ENCODE measurements around the gene NAA25.

Gene NAA25

DNA sequence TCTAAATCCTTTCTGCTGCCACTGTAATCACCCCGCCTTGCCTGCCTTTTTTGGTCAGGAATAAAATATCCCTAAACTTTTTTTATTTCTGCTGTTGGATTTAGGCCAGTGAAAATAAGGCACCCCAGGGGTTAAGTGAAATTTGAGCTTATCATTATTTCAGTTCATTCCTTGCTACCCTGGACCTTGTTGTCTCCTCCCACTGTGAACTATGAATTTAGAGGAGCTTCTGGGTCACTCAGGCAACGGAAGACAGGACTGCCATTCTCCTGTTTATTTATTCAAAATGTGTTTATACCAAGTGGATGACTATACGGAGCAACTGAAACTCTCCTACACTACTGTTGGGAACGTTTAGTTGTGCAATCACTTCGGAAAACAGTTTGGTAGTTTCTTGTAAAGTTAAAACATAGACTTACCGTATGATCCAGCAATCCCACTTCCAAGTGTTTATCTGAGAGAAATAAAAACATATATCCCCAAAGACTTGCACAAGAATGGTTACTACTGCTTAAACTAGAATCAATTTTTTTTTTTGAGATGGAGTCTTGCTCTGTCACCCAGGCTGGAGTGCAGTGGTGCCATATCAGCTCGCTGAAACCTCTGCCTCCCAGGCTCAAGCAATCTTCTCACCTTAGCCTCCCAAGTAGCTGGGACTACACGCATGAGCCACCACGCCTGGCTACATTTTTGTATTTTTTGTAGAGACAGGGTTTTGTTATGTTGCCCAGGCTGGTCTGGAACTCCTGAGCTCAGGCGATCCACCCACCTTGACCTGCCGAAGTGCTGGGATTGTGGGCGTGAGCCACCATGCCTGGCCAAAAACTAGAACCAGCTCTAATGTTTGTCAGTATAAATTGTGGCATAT, 14.5 kb upstream of the NAA25 start:
- H3K4me3 ChIP-seq (ENCODE audit: low read depth, low read length), result no peak overlapping the region
- H3K9me3 ChIP-seq, result no peaks in the 10 kb centered on the region
- no peak for DNase-seq
- H3K27me3 ChIP-seq, result no peaks in the 10 kb centered on the region
- TF ChIP-seq, protein P1, sequence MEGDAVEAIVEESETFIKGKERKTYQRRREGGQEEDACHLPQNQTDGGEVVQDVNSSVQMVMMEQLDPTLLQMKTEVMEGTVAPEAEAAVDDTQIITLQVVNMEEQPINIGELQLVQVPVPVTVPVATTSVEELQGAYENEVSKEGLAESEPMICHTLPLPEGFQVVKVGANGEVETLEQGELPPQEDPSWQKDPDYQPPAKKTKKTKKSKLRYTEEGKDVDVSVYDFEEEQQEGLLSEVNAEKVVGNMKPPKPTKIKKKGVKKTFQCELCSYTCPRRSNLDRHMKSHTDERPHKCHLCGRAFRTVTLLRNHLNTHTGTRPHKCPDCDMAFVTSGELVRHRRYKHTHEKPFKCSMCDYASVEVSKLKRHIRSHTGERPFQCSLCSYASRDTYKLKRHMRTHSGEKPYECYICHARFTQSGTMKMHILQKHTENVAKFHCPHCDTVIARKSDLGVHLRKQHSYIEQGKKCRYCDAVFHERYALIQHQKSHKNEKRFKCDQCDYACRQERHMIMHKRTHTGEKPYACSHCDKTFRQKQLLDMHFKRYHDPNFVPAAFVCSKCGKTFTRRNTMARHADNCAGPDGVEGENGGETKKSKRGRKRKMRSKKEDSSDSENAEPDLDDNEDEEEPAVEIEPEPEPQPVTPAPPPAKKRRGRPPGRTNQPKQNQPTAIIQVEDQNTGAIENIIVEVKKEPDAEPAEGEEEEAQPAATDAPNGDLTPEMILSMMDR (IDR thresholded peaks at IDR 0.05; ENCODE audit: low read depth, low read length), result no peak
- H3K36me3 ChIP-seq, result no peaks in the 10 kb centered on the region
- no peaks in the 10 kb centered on the region; the same call in 1 of the 2 replicates for H3K4me1 ChIP-seq

DNA sequence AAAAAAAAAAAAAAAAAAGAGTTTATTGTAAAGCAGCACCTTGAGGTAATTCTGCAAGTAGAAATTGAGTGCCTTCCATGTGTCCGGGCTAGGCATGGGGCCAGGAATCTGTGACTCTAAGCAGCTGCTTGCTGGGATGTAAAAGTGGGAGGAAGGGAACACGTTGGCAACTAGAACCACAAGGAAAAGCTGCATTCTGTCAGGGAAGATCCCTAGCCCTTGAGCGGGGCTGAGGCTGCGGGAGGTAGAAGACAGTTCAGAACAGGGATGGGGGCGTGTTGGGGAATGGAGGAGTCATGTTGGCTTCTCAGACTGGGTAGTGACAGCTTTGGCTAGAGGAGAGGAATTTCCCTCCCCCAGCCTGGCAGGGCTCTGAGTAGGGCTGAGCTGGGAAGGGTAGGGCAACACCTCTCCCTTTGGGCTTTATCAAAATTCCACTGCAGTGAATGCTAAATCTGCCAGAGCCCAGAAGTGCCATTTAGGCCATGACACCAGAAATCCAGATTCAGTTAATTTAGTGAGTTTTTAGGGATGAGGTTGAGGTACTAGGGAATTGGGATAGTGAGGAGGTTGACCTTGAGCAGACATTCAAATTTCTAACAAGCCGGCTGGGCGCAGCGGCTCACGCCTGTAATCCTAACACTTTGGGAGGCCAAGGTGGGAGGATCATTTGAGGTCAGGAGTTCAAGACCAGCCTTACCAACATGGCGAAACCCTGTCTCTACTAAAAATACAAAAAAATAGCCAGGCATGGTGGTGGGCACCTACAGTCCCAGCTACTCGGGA, 13.4 kb upstream of the NAA25 start:
- H3K4me1 ChIP-seq, result peaks cover 2% of the 10 kb centered on the region; the same call in 1 of the 2 replicates
- DNase-seq, result no peak

DNA sequence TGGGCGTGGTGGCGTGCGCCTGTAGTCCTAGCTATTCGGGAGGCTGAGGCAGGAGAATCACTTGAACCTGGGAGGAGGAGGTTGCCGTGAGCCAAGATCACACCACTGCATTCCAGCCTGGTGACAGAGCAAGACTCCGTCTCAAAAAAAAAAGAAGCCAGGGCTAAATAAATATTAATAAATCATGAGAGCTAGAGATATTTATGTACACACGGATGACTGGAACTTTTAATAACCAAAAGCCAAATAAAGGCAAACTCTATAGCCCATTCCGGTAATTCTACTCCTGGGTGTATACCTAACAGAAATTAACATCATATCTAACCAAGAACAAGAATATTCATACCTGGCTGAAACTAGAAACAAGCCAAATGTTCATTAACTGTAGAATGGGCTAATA, 9.1 kb upstream of the NAA25 start:
- Histone ChIP-seq H3K4me3 (ENCODE audit: low read depth, low read length) (no peak overlapping the region), H3K9me3 (no peaks in the 10 kb centered on the region), H3K27me3 (no peaks in the 10 kb centered on the region), H3K36me3 (no peaks in the 10 kb centered on the region), H3K4me1 (peaks cover 4% of the 10 kb centered on the region; the same call in 1 of the 2 replicates)
- TF ChIP-seq, protein P1 (IDR thresholded peaks at IDR 0.05; ENCODE audit: low read depth, low read length), result no peak
- DNase-seq, result no peak

More for the DNA sequence above, 13.4 kb upstream of the NAA25 start:
- Histone ChIP-seq H3K4me3 (ENCODE audit: low read depth, low read length) (no peak overlapping the region), H3K36me3 (no peaks in the 10 kb centered on the region), H3K27me3 (no peaks in the 10 kb centered on the region), H3K9me3 (no peaks in the 10 kb centered on the region)
- TF ChIP-seq, protein P1 (IDR thresholded peaks at IDR 0.05; ENCODE audit: low read depth, low read length), result no peak

DNA sequence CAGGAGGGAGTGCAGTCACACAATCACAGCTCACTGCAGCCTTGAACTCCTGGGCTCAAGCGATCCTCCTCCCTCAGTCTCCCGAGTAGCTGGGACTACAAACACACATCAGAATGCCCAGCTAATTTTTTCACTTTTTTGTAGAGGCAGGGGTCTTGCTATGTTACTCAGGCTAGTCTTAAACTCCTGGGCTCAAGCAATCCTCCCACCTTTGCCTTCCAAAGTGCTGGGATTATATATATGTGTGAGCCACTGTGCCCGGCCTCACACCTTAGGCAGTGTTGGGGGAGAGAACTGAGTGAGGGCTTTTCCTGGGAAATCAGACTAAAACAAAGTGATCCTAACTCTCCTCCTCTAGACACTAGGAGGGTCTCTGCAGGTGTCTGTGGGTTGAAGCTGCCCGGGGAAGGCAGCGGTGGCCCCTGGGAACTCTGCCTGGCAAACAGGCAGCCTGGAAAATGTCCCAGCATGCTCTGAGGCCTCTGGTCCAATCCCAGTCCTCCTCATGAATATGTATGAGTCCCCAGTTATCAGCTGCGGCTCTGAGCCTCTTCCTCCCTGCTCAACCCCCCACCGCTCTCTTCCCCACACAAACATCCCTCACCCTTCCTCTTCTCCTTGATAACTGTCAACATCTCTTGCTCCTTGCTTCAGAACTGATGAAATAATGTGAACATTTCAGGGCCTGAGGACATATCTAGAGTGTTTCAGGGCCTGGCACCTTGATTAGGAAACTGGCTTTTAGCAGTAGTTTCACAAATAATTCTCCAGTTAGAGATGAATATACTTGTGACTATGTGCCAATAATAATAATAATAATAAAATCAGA, 7.9 kb upstream of the NAA25 start:
- no peaks in the 10 kb centered on the region for H3K9me3 ChIP-seq
- no peaks in the 10 kb centered on the region for H3K36me3 ChIP-seq
- TF ChIP-seq, protein P1 (IDR thresholded peaks at IDR 0.05; ENCODE audit: low read depth, low read length), result no peak
- no peaks in the 10 kb centered on the region for H3K27me3 ChIP-seq
- peaks cover 4% of the 10 kb centered on the region; the same call in 1 of the 2 replicates for H3K4me1 ChIP-seq
- peak overlapping the region; percentile 46 for H3K4me3 ChIP-seq (ENCODE audit: low read depth, low read length)
- DNase-seq, result peak; percentile 84

DNA sequence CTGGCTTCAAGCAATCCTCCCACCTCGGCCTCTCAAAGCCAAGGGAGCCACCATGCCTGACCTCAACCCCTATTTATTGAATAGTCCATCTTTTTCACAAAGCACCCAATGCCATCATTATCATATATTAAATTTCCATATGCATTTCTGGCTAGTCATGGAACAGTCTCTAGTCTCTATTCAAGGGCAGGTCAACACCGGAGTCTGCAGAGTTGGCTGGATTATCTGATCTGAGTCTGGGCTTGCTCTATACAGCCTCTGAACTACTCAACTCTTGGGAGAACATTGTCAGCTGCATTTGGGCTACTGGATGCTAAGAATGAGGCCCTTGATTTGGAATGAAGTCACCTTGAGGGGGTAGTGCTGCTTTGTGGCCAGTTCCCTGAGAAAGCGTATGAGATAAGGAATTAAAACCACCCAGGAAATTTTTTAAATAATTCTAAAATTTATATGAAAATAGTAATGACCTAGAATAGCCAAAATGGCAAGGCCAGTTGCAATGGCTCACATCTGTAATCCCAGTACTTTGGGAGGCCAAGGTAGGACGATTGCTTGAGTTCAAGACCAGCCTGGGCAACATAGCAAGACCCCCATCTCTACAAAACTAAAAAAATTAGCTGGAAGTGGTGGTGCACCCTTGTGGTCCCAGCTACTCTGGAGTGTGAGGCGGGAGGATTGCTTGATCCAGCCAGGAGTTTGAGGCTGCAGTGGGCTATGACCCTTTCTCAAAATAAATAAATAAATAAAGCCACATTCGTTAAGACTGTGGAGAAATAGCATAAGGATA, 6.9 kb upstream of the NAA25 start:
- Histone ChIP-seq H3K9me3 (no peaks in the 10 kb centered on the region), H3K4me1 (peaks cover 4% of the 10 kb centered on the region; the same call in 1 of the 2 replicates)
- TF ChIP-seq, protein P1 (IDR thresholded peaks at IDR 0.05; ENCODE audit: low read depth, low read length), result no peak

More for the DNA sequence above, 6.9 kb upstream of the NAA25 start:
- no peak for DNase-seq
- Histone ChIP-seq H3K36me3 (no peaks in the 10 kb centered on the region), H3K4me3 (ENCODE audit: low read depth, low read length) (no peak overlapping the region), H3K27me3 (no peaks in the 10 kb centered on the region)

Data from BE2C (cell line).